ENCODE data around the gene TRIM52. TPM values are rescaled to one million over a fixed set of nuclear protein-coding genes. Genes with fewer than 3 reads are reported as not detected.

Gene TRIM52
- polyA plus RNA-seq, 1 donor from 2014 or later: 42.0 TPM

DNA sequence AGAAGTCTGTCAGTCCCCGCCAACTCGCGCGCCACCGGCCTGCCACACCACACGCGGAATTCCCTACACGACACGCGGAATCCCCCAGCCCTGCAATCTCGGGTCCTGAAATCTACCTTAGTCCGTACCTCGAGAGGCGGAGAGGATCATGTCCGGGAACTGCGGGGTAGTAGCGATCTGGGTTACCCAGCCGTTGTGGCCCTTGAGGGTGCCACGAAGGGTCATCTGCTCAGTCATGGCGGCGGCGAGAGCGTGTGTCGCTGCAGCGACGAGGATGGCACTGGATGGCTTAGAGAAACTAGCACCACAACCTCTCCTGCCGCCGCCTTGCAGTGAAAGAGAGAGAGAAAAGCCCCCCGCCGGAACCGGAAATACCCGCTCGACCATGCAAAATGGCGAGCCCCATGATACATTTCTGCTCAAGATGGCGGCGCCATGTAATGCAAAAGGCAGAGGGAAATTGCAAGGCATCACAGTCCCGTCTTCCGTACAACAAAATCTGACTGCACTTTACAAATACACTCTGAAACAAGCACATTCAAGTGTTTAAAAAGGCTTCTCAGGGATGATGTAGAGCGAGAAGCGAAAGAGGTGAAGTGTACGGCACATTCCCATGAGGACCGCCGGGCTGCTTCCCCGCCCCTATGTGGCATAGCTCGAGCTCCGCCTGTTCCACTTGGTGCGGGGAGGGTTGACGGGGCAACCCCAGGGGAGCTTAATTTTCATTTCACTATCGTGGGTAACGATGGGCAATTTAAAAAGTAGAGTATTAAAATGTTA is 17.2 kb downstream of the TRIM52 start, which contains the start of gene RACK1:
Gene RACK1 (minus strand): TSS at position 343 of the 780 bp plus-strand sequence. CDS start 106 bp downstream, at position 237.
- Histone ChIP-seq H3K27ac (ENCODE audit: low read length) (peak within 1 kb of the TSS; percentile 93), H3K9ac (ENCODE audit: low read length) (peak within 1 kb of the TSS; percentile 74), H3K4me3 (ENCODE audit: low read length) (peak within 1 kb of the TSS; percentile 96), H3F3A (ENCODE audit: insufficient read depth, low read length, poor library complexity, severe bottlenecking) (no peaks in the 10 kb centered on the region), H3K36me3 (ENCODE audit: insufficient read depth, low read length) (peaks cover 4% of the 10 kb centered on the region), H3K9me3 (ENCODE audit: low read length) (no peaks in the 10 kb centered on the region), H3K9me2 (ENCODE audit: insufficient read depth, low read length) (no peaks in the 10 kb centered on the region), H3K4me2 (ENCODE audit: low read length) (peak within 1 kb of the TSS; percentile 85), H4K20me1 (ENCODE audit: insufficient read depth) (no peaks in the 10 kb centered on the region), H3K79me2 (replicated peaks; ENCODE audit: insufficient read depth, low read length) (peaks cover 62% of the 10 kb centered on the region), H3K27me3 (ENCODE audit: insufficient read depth, low read depth, low read length) (no peaks in the 10 kb centered on the region), H2AFZ (ENCODE audit: low read depth, low read length) (peak within 1 kb of the TSS; percentile 57)
- TF ChIP-seq POLR2AphosphoS5 (IDR thresholded peaks at IDR 0.05): peak; percentile 96
- peak; percentile 99 for TF ChIP-seq TAF1 (IDR thresholded peaks at IDR 0.05; ENCODE audit: low read depth)
- TF ChIP-seq MXI1 (conservative IDR thresholded peaks at IDR 0.05; ENCODE audit: poor library complexity, severe bottlenecking): peak; percentile 95
- peak; percentile 27 for TF ChIP-seq SMC3 (conservative IDR thresholded peaks at IDR 0.05; ENCODE audit: poor library complexity)
- TF ChIP-seq, protein P1, sequence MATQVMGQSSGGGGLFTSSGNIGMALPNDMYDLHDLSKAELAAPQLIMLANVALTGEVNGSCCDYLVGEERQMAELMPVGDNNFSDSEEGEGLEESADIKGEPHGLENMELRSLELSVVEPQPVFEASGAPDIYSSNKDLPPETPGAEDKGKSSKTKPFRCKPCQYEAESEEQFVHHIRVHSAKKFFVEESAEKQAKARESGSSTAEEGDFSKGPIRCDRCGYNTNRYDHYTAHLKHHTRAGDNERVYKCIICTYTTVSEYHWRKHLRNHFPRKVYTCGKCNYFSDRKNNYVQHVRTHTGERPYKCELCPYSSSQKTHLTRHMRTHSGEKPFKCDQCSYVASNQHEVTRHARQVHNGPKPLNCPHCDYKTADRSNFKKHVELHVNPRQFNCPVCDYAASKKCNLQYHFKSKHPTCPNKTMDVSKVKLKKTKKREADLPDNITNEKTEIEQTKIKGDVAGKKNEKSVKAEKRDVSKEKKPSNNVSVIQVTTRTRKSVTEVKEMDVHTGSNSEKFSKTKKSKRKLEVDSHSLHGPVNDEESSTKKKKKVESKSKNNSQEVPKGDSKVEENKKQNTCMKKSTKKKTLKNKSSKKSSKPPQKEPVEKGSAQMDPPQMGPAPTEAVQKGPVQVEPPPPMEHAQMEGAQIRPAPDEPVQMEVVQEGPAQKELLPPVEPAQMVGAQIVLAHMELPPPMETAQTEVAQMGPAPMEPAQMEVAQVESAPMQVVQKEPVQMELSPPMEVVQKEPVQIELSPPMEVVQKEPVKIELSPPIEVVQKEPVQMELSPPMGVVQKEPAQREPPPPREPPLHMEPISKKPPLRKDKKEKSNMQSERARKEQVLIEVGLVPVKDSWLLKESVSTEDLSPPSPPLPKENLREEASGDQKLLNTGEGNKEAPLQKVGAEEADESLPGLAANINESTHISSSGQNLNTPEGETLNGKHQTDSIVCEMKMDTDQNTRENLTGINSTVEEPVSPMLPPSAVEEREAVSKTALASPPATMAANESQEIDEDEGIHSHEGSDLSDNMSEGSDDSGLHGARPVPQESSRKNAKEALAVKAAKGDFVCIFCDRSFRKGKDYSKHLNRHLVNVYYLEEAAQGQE (IDR thresholded peaks at IDR 0.05; ENCODE audit: borderline replicate concordance): peak; percentile 99
- TF ChIP-seq RAD21 (conservative IDR thresholded peaks at IDR 0.05): no peak
- no peak for TF ChIP-seq EZH2 (IDR thresholded peaks at IDR 0.05; ENCODE audit: borderline replicate concordance, insufficient read depth, low read length, poor library complexity, severe bottlenecking)
- TF ChIP-seq, protein P2, sequence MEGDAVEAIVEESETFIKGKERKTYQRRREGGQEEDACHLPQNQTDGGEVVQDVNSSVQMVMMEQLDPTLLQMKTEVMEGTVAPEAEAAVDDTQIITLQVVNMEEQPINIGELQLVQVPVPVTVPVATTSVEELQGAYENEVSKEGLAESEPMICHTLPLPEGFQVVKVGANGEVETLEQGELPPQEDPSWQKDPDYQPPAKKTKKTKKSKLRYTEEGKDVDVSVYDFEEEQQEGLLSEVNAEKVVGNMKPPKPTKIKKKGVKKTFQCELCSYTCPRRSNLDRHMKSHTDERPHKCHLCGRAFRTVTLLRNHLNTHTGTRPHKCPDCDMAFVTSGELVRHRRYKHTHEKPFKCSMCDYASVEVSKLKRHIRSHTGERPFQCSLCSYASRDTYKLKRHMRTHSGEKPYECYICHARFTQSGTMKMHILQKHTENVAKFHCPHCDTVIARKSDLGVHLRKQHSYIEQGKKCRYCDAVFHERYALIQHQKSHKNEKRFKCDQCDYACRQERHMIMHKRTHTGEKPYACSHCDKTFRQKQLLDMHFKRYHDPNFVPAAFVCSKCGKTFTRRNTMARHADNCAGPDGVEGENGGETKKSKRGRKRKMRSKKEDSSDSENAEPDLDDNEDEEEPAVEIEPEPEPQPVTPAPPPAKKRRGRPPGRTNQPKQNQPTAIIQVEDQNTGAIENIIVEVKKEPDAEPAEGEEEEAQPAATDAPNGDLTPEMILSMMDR (IDR thresholded peaks at IDR 0.05; ENCODE audit: poor library complexity, severe bottlenecking): no peak
- TF ChIP-seq EP300 (conservative IDR thresholded peaks at IDR 0.05; ENCODE audit: poor library complexity, severe bottlenecking): peak; percentile 42

DNA sequence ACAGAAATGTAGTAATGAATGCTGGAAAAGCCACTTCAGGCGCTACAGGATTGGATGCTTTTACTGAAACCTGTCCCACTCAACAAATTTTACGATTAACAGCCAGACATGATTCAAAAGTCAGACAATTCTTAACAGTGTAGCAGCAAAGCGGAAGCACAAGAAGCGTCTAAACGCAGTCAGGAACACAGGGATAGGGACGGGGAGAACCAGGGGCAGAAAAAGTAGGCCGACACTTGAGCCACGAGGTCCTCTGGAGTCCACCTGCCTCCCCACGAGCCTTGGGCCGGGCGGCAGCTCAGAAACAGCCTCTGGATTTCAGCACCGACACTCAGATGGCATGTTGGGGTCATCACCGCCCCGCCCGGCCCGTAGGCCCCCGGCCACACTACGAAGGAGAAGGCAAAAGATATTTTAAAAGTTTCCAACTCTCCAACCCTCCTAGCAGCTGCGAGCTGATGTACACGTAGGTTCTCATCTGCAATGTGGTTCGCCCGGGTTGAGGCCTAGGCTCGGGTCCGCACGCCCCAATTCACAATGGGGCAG is 17.9 kb downstream of the TRIM52 start:
- Histone ChIP-seq H3K27ac (ENCODE audit: low read length) (peak overlapping the region; percentile 93), H3K9ac (ENCODE audit: low read length) (peak overlapping the region; percentile 74), H3K4me2 (ENCODE audit: low read length) (peak overlapping the region; percentile 85), H3F3A (ENCODE audit: insufficient read depth, low read length, poor library complexity, severe bottlenecking) (no peaks in the 10 kb centered on the region), H3K4me3 (ENCODE audit: low read length) (peak overlapping the region; percentile 96), H3K27me3 (ENCODE audit: insufficient read depth, low read depth, low read length) (no peaks in the 10 kb centered on the region), H4K20me1 (ENCODE audit: insufficient read depth) (no peaks in the 10 kb centered on the region), H3K79me2 (replicated peaks; ENCODE audit: insufficient read depth, low read length) (peaks cover 58% of the 10 kb centered on the region), H3K36me3 (ENCODE audit: insufficient read depth, low read length) (peaks cover 5% of the 10 kb centered on the region), H3K9me2 (ENCODE audit: insufficient read depth, low read length) (no peaks in the 10 kb centered on the region), H3K9me3 (ENCODE audit: low read length) (no peaks in the 10 kb centered on the region), H2AFZ (ENCODE audit: low read depth, low read length) (peak overlapping the region; percentile 11)
- TF ChIP-seq SMC3 (conservative IDR thresholded peaks at IDR 0.05; ENCODE audit: poor library complexity): no peak
- TF ChIP-seq EP300 (conservative IDR thresholded peaks at IDR 0.05; ENCODE audit: poor library complexity, severe bottlenecking): no peak
- TF ChIP-seq, protein P1 (IDR thresholded peaks at IDR 0.05; ENCODE audit: borderline replicate concordance): no peak
- no peak for TF ChIP-seq EZH2 (IDR thresholded peaks at IDR 0.05; ENCODE audit: borderline replicate concordance, insufficient read depth, low read length, poor library complexity, severe bottlenecking)
- TF ChIP-seq, protein P2 (IDR thresholded peaks at IDR 0.05; ENCODE audit: poor library complexity, severe bottlenecking): no peak
- no peak for TF ChIP-seq POLR2AphosphoS5 (IDR thresholded peaks at IDR 0.05)
- TF ChIP-seq MXI1 (conservative IDR thresholded peaks at IDR 0.05; ENCODE audit: poor library complexity, severe bottlenecking): no peak
- no peak for TF ChIP-seq RAD21 (conservative IDR thresholded peaks at IDR 0.05)
- TF ChIP-seq TAF1 (IDR thresholded peaks at IDR 0.05; ENCODE audit: low read depth): no peak
